H9 (cell line): ENCODE results near the gene STXBP6. TPM values are rescaled to one million over a fixed set of nuclear protein-coding genes. Genes with fewer than 3 reads are reported as not detected.

Source experiments
- DNase-seq: peaks from one replicate; pipeline ENCODE4 v3.0.0-alpha.2; 2017
- H2AFZ ChIP-seq: one replicate; pipeline ENCODE4 v1.6.1; 2013; ENCODE audit warnings: mild to moderate bottlenecking, low read length, control low read depth, moderate library complexity
- H2AK5ac ChIP-seq: 2 replicates; pipeline ENCODE4 v1.6.1; 2013; ENCODE audit warnings: low read length, control low read depth, mixed read lengths; ENCODE audit not compliant: insufficient read length
- H2BK120ac ChIP-seq: one replicate; pipeline ENCODE4 v1.6.1; 2013; ENCODE audit warnings: low read depth, mild to moderate bottlenecking, low read length, control low read depth, inconsistent platforms; ENCODE audit not compliant: poor library complexity, severe bottlenecking
- H2BK12ac ChIP-seq: 2 replicates; pipeline ENCODE4 v1.6.1; 2013; ENCODE audit warnings: low read length, control low read depth, mixed read lengths, low read depth; ENCODE audit not compliant: insufficient read length
- H2BK15ac ChIP-seq: 2 replicates; pipeline ENCODE4 v1.6.1; 2013; ENCODE audit warnings: low read depth, low read length, control low read depth
- H2BK20ac ChIP-seq: one replicate; pipeline ENCODE4 v1.6.1; 2013; ENCODE audit warnings: low read depth, mild to moderate bottlenecking, low read length, control low read depth, inconsistent platforms; ENCODE audit not compliant: poor library complexity, severe bottlenecking
- H2BK5ac ChIP-seq: 2 replicates; pipeline ENCODE4 v1.6.1; 2013; ENCODE audit warnings: low read length, control low read depth, mixed read lengths; ENCODE audit not compliant: insufficient read length
- H3K14ac ChIP-seq: 2 replicates; pipeline ENCODE4 v1.6.1; 2013; ENCODE audit warnings: low read length, control low read depth; ENCODE audit not compliant: insufficient read depth
- H3K18ac ChIP-seq: 2 replicates; pipeline ENCODE4 v1.6.1; 2013; ENCODE audit warnings: low read depth, mild to moderate bottlenecking, mixed read lengths, low read length, control low read depth; ENCODE audit not compliant: insufficient read length
- H3K23ac ChIP-seq: 2 replicates; pipeline ENCODE4 v1.6.1; 2013; ENCODE audit warnings: low read length, control low read depth, mixed read lengths, low read depth; ENCODE audit not compliant: insufficient read length
- H3K23me2 ChIP-seq: 2 replicates; pipeline ENCODE4 v1.6.1; 2013; ENCODE audit warnings: low read depth, mild to moderate bottlenecking, mixed read lengths, low read length, control low read depth; ENCODE audit not compliant: insufficient read length, poor library complexity, severe bottlenecking
- H3K27ac ChIP-seq: 2 replicates; pipeline ENCODE4 v1.5.1; 2013; ENCODE audit warnings: low read length, control low read depth, mixed read lengths, low read depth; ENCODE audit not compliant: insufficient read length
- H3K27me3 ChIP-seq: 2 replicates; pipeline ENCODE4 v1.6.1; 2013; ENCODE audit warnings: low read length, control low read depth, inconsistent platforms; ENCODE audit not compliant: insufficient read depth
- H3K4ac ChIP-seq: 2 replicates; pipeline ENCODE4 v1.6.1; 2013; ENCODE audit warnings: low read depth, mild to moderate bottlenecking, control low read depth, inconsistent platforms, low read length, moderate library complexity
- H3K4me1 ChIP-seq: 2 replicates; pipeline ENCODE4 v1.6.1; 2013; ENCODE audit warnings: low read length, control low read depth, inconsistent platforms; ENCODE audit not compliant: insufficient read depth
- H3K4me2 ChIP-seq: 2 replicates; pipeline ENCODE4 v1.6.1; 2013; ENCODE audit warnings: low read length, control low read depth, mixed read lengths; ENCODE audit not compliant: insufficient read length, insufficient read depth
- H3K56ac ChIP-seq: 2 replicates; pipeline ENCODE4 v1.6.1; 2013; ENCODE audit warnings: low read depth, mild to moderate bottlenecking, mixed read lengths, low read length, control low read depth; ENCODE audit not compliant: insufficient read length
- H3K79me1 ChIP-seq: 2 replicates; pipeline ENCODE4 v1.6.1; 2013; ENCODE audit warnings: low read depth, mild to moderate bottlenecking, moderate library complexity, low read length, control low read depth, inconsistent platforms; ENCODE audit not compliant: insufficient read depth, poor library complexity, severe bottlenecking
- H3K79me2 ChIP-seq: 2 replicates; pipeline ENCODE4 v1.6.1; 2013; ENCODE audit warnings: low read length, control low read depth, inconsistent platforms; ENCODE audit not compliant: insufficient read depth
- H3K9ac ChIP-seq: 2 replicates; pipeline ENCODE4 v1.6.1; 2013; ENCODE audit warnings: low read length, control low read depth, mixed read lengths; ENCODE audit not compliant: insufficient read length; ENCODE audit errors: extremely low read depth
- H3K9me3 ChIP-seq: one replicate; pipeline ENCODE4 v1.6.1; 2013; ENCODE audit warnings: low read depth, low read length, inconsistent platforms; ENCODE audit not compliant: control insufficient read depth
- H3T11ph ChIP-seq: one replicate; pipeline ENCODE4 v1.6.1; 2013; ENCODE audit warnings: mild to moderate bottlenecking, low read length, control low read depth, inconsistent platforms
- H4K20me1 ChIP-seq: one replicate; pipeline ENCODE4 v1.6.1; 2013; ENCODE audit not compliant: control insufficient read depth, insufficient read length, insufficient read depth
- H4K5ac ChIP-seq: 2 replicates; pipeline ENCODE4 v1.6.1; 2013; ENCODE audit warnings: low read depth, mild to moderate bottlenecking, mixed read lengths, low read length, control low read depth; ENCODE audit not compliant: insufficient read length
- H4K8ac ChIP-seq: replicated peaks from 2 replicates; pipeline ENCODE4 v1.6.1; 2013; ENCODE audit warnings: low read length, control low read depth, mixed read lengths, low read depth; ENCODE audit not compliant: insufficient read length
- H4K91ac ChIP-seq: 2 replicates; pipeline ENCODE4 v1.6.1; 2013; ENCODE audit warnings: low read depth, mild to moderate bottlenecking, moderate library complexity, mixed read lengths, low read length, control low read depth; ENCODE audit not compliant: insufficient read length
- H3K27ac Mint-ChIP-seq, 3 experiments: 2 replicates in 2 of 3; 3 replicates in 1 of 3; pipeline ENCODE4 v1.8.0; 2020 to 2021; ENCODE audit warnings: mixed read lengths in 3 of 3, mild to moderate bottlenecking in 1 of 3, moderate library complexity in 1 of 3
- H3K27me3 Mint-ChIP-seq: 2 replicates; pipeline ENCODE4 v1.8.0; 2021; ENCODE audit warnings: low read depth, mild to moderate bottlenecking, moderate library complexity, mixed read lengths
- H3K36me3 Mint-ChIP-seq, 3 experiments: 2 replicates in 2 of 3; 3 replicates in 1 of 3; pipeline ENCODE4 v1.8.0; 2020 to 2021; ENCODE audit warnings: low read depth in 3 of 3, mixed read lengths in 3 of 3; ENCODE audit not compliant: insufficient read depth in 1 of 3
- H3K4me1 Mint-ChIP-seq, 2 experiments: 2 replicates each; pipeline ENCODE4 v1.8.0; 2020; ENCODE audit warnings: mixed read lengths in 2 of 2
- H3K4me3 Mint-ChIP-seq, 2 experiments: 2 replicates in 1 of 2; 3 replicates in 1 of 2; pipeline ENCODE4 v1.8.0; 2020 to 2021; ENCODE audit warnings: mild to moderate bottlenecking in 2 of 2, mixed read lengths in 2 of 2, moderate library complexity in 1 of 2
- H3K9me3 Mint-ChIP-seq, 2 experiments: 2 replicates in 1 of 2; 3 replicates in 1 of 2; pipeline ENCODE4 v1.8.0; 2020; ENCODE audit warnings: mild to moderate bottlenecking in 2 of 2, mixed read lengths in 2 of 2, moderate library complexity in 1 of 2
- WGBS: extraction: QIAGEN DNeasy Blood & Tissue Kit; methylation state at CpG from one replicate; pipeline ENCODE4 v1.1.7; 2013; ENCODE audit warnings: missing lambda C conversion rate, low lambda C conversion rate, mixed read lengths; ENCODE audit not compliant: insufficient read length; ENCODE audit errors: extremely low coverage; 5-methylcytosine and 5-hydroxymethylcytosine counted together
- total RNA-seq: library from RNA; stranded (reverse); gene quantifications from 2 replicates; pipeline ENCODE4 v1.2.1, GENCODE V29; 2021
- TF ChIP-seq, protein P1 (sequence below): fragments of 200-600 bp; sonication (generic); conservative IDR thresholded peaks from 3 replicates; pipeline ENCODE4 v1.8.0; 2021; ENCODE audit warnings: antibody characterized with exemption, mild to moderate bottlenecking

The STXBP6 gene
- total RNA-seq, 1 experiment from 2014 or later: 3.6 TPM

DNA sequence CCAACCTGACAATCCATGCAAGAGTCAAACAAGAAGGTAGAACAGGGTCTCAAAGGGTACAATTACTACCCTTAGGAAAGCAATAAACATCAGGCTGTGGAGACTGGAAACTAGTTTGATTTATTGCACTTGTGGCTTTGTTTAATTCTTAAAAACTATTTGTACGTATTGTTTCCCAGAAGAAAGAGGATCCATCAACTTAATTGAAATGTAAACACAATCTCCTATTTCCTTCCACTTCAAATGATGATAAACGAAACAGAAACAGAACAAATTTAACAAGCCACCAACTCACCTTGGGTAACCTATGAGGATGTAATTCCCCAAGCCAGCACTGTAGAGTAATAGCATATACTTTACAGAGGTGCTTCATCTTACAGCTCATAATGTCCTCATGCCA lies 8.0 kb downstream of the STXBP6 start:
- Mint-ChIP-seq H3K4me3 (no peak overlapping the region), H3K27me3 (peaks cover 7% of the 10 kb centered on the region), H3K4me1 (peaks cover 6 to 13% of the 10 kb centered on the region in 2 experiments), H3K36me3 (no peaks in the 10 kb centered on the region; a peak in 1 of 7 replicates), H3K9me3 (no peaks in the 10 kb centered on the region), H3K27ac (no peak overlapping the region)
- TF ChIP-seq, protein P1, sequence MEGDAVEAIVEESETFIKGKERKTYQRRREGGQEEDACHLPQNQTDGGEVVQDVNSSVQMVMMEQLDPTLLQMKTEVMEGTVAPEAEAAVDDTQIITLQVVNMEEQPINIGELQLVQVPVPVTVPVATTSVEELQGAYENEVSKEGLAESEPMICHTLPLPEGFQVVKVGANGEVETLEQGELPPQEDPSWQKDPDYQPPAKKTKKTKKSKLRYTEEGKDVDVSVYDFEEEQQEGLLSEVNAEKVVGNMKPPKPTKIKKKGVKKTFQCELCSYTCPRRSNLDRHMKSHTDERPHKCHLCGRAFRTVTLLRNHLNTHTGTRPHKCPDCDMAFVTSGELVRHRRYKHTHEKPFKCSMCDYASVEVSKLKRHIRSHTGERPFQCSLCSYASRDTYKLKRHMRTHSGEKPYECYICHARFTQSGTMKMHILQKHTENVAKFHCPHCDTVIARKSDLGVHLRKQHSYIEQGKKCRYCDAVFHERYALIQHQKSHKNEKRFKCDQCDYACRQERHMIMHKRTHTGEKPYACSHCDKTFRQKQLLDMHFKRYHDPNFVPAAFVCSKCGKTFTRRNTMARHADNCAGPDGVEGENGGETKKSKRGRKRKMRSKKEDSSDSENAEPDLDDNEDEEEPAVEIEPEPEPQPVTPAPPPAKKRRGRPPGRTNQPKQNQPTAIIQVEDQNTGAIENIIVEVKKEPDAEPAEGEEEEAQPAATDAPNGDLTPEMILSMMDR: no peak
- Histone ChIP-seq H2BK12ac (no peak overlapping the region), H3K9ac (no peak overlapping the region), H2BK5ac (no peak overlapping the region), H3K4me1 (peaks cover 1% of the 10 kb centered on the region; the same call in 1 of the 2 replicates), H3K4me2 (no peak overlapping the region), H3K56ac (no peak overlapping the region), H3K18ac (no peak overlapping the region), H3K23ac (no peak overlapping the region), H3K27me3 (no peaks in the 10 kb centered on the region), H2AFZ (no peak overlapping the region), H2BK120ac (no peak overlapping the region), H3K79me1 (no peaks in the 10 kb centered on the region), H3T11ph (no peak overlapping the region), H4K91ac (no peak overlapping the region), H3K4ac (no peak overlapping the region), H2BK20ac (no peak overlapping the region), H3K14ac (no peak overlapping the region), H4K8ac (no peak overlapping the region), H4K20me1 (no peaks in the 10 kb centered on the region), H3K27ac (no peak overlapping the region), H3K79me2 (no peaks in the 10 kb centered on the region), H2BK15ac (no peak overlapping the region), H2AK5ac (no peak overlapping the region), H3K9me3 (no peaks in the 10 kb centered on the region), H3K23me2 (no peaks in the 10 kb centered on the region), H4K5ac (no peak overlapping the region)
- DNase-seq: no peak
- no CpG with 5 or more reads among the region's 2 CpGs for WGBS
